C4-2B (cell line): ENCODE data around the gene TCTN2.

Source experiments
- H3K27ac ChIP-seq: fragments of 450-650 bp; 2 replicates; pipeline ENCODE4 v1.5.1; 2017
- CTCF ChIP-seq: fragments of 450-650 bp; conservative IDR thresholded peaks from 2 replicates; pipeline ENCODE4 v1.5.1; 2017; ENCODE audit warnings: mild to moderate bottlenecking
- ZFX ChIP-seq: fragments of 450-650 bp; IDR thresholded peaks from 2 replicates; pipeline ENCODE4 v1.6.1; 2017

The TCTN2 gene

GRCh38 chr12:123670882-123671728 lies at the start of gene TCTN2:
TSS of gene TCTN2 (plus strand) at chr12:123671113. CDS start at chr12:123671241, 128 bp downstream.
- H3K27ac ChIP-seq = peak within 1 kb of the TSS; percentile 50
- TF ChIP-seq ZFX = peak; percentile 63
- TF ChIP-seq CTCF = no peak

- H3K27ac ChIP-seq = no peak overlapping the region
- TF ChIP-seq ZFX = no peak
- no peak for TF ChIP-seq CTCF
These were observed 49.0 kb upstream of the TCTN2 start for GRCh38 chr12:123621619-123622530.

- no peak for TF ChIP-seq CTCF
- TF ChIP-seq ZFX = no peak
- peak within 1 kb of the TSS; percentile 80 for H3K27ac ChIP-seq
These were observed 37.4 kb upstream of the TCTN2 start, which contains the start of the genes EIF2B1 and GTF2H3 for GRCh38 chr12:123633379-123634141. TSS of gene EIF2B1 (minus strand) at chr12:123633686. CDS start at chr12:123633557, 129 bp downstream. TSS of gene GTF2H3 (plus strand) at chr12:123633829. CDS start at chr12:123633860, 31 bp downstream.

GRCh38 chr12:123634142-123634561 lies 36.8 kb upstream of the TCTN2 start:
- peak overlapping the region; percentile 80 for H3K27ac ChIP-seq
- no peak for TF ChIP-seq ZFX
- no peak for TF ChIP-seq CTCF

GRCh38 chr12:123643911-123644310 lies 27.0 kb upstream of the TCTN2 start:
- no peak overlapping the region for H3K27ac ChIP-seq
- TF ChIP-seq ZFX (no peak), CTCF (no peak)

- no peak for TF ChIP-seq CTCF
- TF ChIP-seq ZFX = no peak
These were observed 25.5 kb upstream of the TCTN2 start for GRCh38 chr12:123645380-123645779.

More at GRCh38 chr12:123645380-123645779, 25.5 kb upstream of the TCTN2 start:
- H3K27ac ChIP-seq = no peak overlapping the region
